ENCODE measurements around the gene GDF10. TPM values are rescaled to one million over a fixed set of nuclear protein-coding genes. Genes with fewer than 3 reads are reported as not detected.

GDF10 gene
- total RNA-seq, 3 donors from 2014 or later (not counting 1 experiment from before 2014, with no cell fraction given), result not detected

- no peaks in the 10 kb centered on the region for H3K9me3 Mint-ChIP-seq
Measured at GRCh38 chr10:47322300-47323061, 22.5 kb downstream of the GDF10 start, which contains the start of gene GDF2. TSS of gene GDF2 (plus strand) at chr10:47322454. CDS start at chr10:47322669, 215 bp downstream.

GRCh38 chr10:47323087-47323486, 23.1 kb downstream of the GDF10 start:
- Histone ChIP-seq H3K27me3 (ENCODE audit: control insufficient read depth, insufficient read depth, low read length) (no peaks in the 10 kb centered on the region), H3K4me1 (ENCODE audit: control insufficient read depth, insufficient read depth, low read length) (no peaks in the 10 kb centered on the region), H3K4me3 (ENCODE audit: low read length) (no peak overlapping the region), H3K27ac (ENCODE audit: low read length) (no peak overlapping the region), H3K9me3 (ENCODE audit: control insufficient read depth, insufficient read depth, low read length) (no peaks in the 10 kb centered on the region), H3K36me3 (ENCODE audit: control insufficient read depth, insufficient read depth, low read length) (no peaks in the 10 kb centered on the region)
- no peak for TF ChIP-seq CTCF (IDR thresholded peaks at IDR 0.05)
- intact Hi-C loops (cut with micrococcal nuclease), result no loop called here
- Mint-ChIP-seq H3K4me1 (peaks cover 0 to 5% of the 10 kb centered on the region in 2 donors), H3K36me3 (no peaks in the 10 kb centered on the region), H3K27me3 (ENCODE audit: low read depth in 2 of 2) (peaks cover 0 to 3% of the 10 kb centered on the region in 2 donors), H3K9me3 (no peaks in the 10 kb centered on the region), H3K27ac (no peak overlapping the region), H3K4me3 (no peak overlapping the region)
- DNase-seq (no peak), ATAC-seq (no peak)
- WGBS (ENCODE audit: insufficient coverage), result 69% methylated on average over 1 of the region's 1 CpG

More at GRCh38 chr10:47322300-47323061, 22.5 kb downstream of the GDF10 start, which contains the start of gene GDF2:
- H3K4me3 Mint-ChIP-seq, result no peak within 1 kb of the TSS
- DNase-seq, result no peak
- peaks cover 0 to under 1% of the 10 kb centered on the region in 2 donors for H3K4me1 Mint-ChIP-seq
- 91% methylated on average over 35 of the region's 35 CpGs for WGBS (ENCODE audit: insufficient coverage)
- H3K27me3 ChIP-seq (ENCODE audit: control insufficient read depth, insufficient read depth, low read length), result no peaks in the 10 kb centered on the region
- no peak within 1 kb of the TSS for H3K27ac Mint-ChIP-seq
- TF ChIP-seq CTCF (IDR thresholded peaks at IDR 0.05), result no peak
- no peak within 1 kb of the TSS for H3K27ac ChIP-seq (ENCODE audit: low read length)
- no peaks in the 10 kb centered on the region for H3K9me3 ChIP-seq (ENCODE audit: control insufficient read depth, insufficient read depth, low read length)
- no peaks in the 10 kb centered on the region for H3K4me1 ChIP-seq (ENCODE audit: control insufficient read depth, insufficient read depth, low read length)
- no peaks in the 10 kb centered on the region for H3K36me3 Mint-ChIP-seq
- H3K4me3 ChIP-seq (ENCODE audit: low read length), result no peak within 1 kb of the TSS
- intact Hi-C loops (cut with micrococcal nuclease), result no loop called here
- no peaks in the 10 kb centered on the region for H3K36me3 ChIP-seq (ENCODE audit: control insufficient read depth, insufficient read depth, low read length)
- ATAC-seq, result no peak
- H3K27me3 Mint-ChIP-seq (ENCODE audit: low read depth in 2 of 2), result peaks cover 0 to 3% of the 10 kb centered on the region in 2 donors

GRCh38 chr10:47323636-47324296, 23.8 kb downstream of the GDF10 start:
- Mint-ChIP-seq H3K4me1 (peaks cover 0 to 12% of the 10 kb centered on the region in 2 donors), H3K4me3 (no peak overlapping the region), H3K36me3 (no peaks in the 10 kb centered on the region), H3K27ac (no peak overlapping the region), H3K9me3 (peaks cover 0 to 2% of the 10 kb centered on the region in 2 donors), H3K27me3 (ENCODE audit: low read depth in 2 of 2) (peaks cover 0 to under 1% of the 10 kb centered on the region in 2 donors)
- no peak overlapping the region for H3K4me3 ChIP-seq (ENCODE audit: low read length)
- ATAC-seq (no peak), DNase-seq (no peak)
- H3K9me3 ChIP-seq (ENCODE audit: control insufficient read depth, insufficient read depth, low read length), result no peaks in the 10 kb centered on the region
- 92% methylated on average over 4 of the region's 5 CpGs for WGBS (ENCODE audit: insufficient coverage)
- no peaks in the 10 kb centered on the region for H3K36me3 ChIP-seq (ENCODE audit: control insufficient read depth, insufficient read depth, low read length)
- H3K27me3 ChIP-seq (ENCODE audit: control insufficient read depth, insufficient read depth, low read length), result no peaks in the 10 kb centered on the region
- H3K27ac ChIP-seq (ENCODE audit: low read length), result no peak overlapping the region
- intact Hi-C loops (cut with micrococcal nuclease), result no loop called here
- no peaks in the 10 kb centered on the region for H3K4me1 ChIP-seq (ENCODE audit: control insufficient read depth, insufficient read depth, low read length)
- no peak for TF ChIP-seq CTCF (IDR thresholded peaks at IDR 0.05)
